GM19452 (cell line): ENCODE data around the gene MAPK10.

ENCODE experiments used
- ATAC-seq: cut with Tn5 transposase; IDR thresholded peaks from one replicate; pipeline ENCODE4 v1.9.1; 2021; ENCODE audit not compliant: unreplicated experiment

Gene MAPK10

GRCh38 chr4:85940151-85940550, 419.7 kb downstream of the MAPK10 start:
- no peak for ATAC-seq
